GM13977 (cell line): ENCODE data around the gene KRT82.
"Not testable (repeated sequence)": the region's sequence is repeated elsewhere in the genome, so short reads cannot be mapped to it uniquely, and the experiment has no call there.

Experiments used
- DNase-seq: peaks from one replicate; pipeline ENCODE4 v3.0.0; 2012; ENCODE audit warnings: low spot score
- in situ Hi-C: fragments of 300-500 bp; cut with MboI; formaldehyde crosslinking; loops from one replicate; pipeline ENCODE4 v1.12.0; 2022; ENCODE audit warnings: low sequenced_read_pairs, low pct_unique_long_range_greater_than_20kb, mixed read lengths, inconsistent platforms; ENCODE audit not compliant: unreplicated experiment
- TF ChIP-seq, protein P1 (sequence below): IDR thresholded peaks from 2 replicates; pipeline ENCODE4 v1.5.1; 2012; ENCODE audit warnings: mild to moderate bottlenecking, control low read depth; ENCODE audit not compliant: insufficient read depth; ENCODE audit errors: extremely low read depth, missing control alignments

KRT82 gene

DNA sequence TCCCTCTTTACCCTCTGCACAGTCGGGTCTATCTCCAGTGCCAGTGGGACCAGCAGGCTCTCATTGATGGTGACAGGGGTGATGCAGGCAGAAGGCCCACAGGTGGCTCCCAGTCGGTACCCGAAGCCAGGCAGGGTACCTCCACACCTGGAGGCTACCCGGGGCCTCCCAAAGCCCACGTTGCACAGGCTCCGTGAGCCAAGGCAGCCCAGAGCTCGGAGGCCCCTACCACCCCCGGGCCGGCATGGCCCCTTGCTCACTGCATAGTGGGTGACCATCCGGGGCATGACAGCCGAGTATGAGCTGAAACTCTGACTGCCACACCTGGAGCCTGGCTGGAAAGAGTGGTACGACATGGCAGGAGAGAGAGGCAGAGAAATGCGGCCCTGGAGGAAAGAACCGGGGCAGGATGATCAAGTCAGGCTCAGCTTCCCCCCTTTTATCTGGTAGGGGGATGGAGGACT, at the start of gene KRT82:
Gene KRT82, minus strand, starts transcription at position 414 of the 464 bp plus-strand sequence. Its CDS starts 58 bp downstream, at position 356.
- TF ChIP-seq, protein P1, sequence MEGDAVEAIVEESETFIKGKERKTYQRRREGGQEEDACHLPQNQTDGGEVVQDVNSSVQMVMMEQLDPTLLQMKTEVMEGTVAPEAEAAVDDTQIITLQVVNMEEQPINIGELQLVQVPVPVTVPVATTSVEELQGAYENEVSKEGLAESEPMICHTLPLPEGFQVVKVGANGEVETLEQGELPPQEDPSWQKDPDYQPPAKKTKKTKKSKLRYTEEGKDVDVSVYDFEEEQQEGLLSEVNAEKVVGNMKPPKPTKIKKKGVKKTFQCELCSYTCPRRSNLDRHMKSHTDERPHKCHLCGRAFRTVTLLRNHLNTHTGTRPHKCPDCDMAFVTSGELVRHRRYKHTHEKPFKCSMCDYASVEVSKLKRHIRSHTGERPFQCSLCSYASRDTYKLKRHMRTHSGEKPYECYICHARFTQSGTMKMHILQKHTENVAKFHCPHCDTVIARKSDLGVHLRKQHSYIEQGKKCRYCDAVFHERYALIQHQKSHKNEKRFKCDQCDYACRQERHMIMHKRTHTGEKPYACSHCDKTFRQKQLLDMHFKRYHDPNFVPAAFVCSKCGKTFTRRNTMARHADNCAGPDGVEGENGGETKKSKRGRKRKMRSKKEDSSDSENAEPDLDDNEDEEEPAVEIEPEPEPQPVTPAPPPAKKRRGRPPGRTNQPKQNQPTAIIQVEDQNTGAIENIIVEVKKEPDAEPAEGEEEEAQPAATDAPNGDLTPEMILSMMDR, result no peak
- DNase-seq, result no peak
- in situ Hi-C loops, result no loop called here

DNA sequence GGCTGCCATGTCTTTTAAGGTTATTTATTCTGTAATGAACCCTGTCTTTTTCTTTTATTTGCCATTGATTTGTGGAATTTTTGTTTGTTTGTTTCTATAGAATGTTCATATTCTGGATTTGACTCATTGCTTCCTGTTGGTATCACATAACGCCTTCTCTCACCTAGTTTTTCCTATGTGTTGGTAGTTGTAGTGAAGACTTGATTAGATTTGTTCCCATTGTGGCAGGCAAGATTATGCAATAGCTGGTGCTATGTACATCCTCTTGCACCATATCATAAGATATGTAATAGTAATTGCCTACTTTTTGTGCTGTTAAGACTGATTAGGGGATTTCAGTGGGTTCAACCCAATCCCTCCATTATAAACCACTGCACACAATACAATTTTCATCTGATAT, 49.7 kb upstream of the KRT82 start:
- no peak for DNase-seq
- TF ChIP-seq, protein P1, result no peak
- in situ Hi-C loops, result no loop called here

DNA sequence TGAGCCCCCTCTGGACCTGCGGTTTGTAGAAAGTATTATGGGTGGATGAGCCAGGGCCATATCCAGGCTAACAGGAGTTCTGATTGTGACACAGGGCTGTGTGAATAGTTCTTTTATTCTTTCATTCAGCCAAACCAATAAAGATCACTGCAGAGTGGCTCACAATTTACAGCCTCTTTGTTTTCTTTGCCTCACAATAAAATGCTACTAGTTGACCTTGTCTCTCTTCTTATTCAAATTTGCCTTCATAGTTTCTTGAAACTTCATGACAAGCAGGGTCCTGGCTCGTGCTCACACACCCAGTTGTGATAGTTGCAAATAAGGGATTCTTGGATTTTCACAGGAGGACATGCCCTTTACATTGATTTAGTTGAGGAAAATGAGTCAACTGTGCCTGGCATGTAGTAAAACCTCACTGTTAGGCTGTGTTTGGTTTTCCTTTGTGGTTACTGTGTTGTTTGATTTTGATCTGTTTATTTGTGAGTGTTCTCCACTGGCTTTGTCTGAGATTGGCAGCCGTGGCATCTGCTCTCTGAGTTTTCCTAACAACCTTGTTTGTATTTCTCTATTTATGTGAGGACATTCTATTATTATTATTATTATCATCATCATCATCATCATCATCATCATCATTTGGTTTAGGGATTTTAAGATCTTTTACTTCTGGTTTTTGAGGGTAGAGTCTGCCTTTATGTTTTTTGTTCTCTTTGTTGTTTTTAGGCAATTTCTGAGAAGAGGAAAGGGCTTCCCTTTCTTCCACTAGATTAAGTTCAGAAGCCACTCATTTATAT, 48.5 kb upstream of the KRT82 start:
- in situ Hi-C loops, result no loop called here
- TF ChIP-seq, protein P1, result no peak
- no peak for DNase-seq

DNA sequence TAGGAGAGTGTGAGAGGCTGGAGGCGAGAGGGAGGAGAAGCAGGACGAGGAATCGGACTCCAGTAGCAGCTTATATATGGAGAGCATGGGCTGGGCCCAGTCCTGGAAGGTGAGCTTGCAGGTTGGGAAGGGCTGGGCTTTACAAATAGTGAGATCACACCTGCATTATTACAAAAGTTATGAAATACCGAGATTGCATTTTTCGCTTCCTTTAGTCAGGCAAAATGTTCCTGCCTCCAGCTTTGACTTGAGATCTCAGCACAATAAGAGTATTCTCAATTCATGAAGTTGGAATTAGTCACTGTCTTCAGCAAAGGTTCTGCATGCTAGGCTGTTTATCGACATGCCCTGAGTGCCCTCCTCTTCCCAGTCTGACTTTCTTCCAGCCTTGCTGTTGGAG, 46.0 kb upstream of the KRT82 start, which contains the start of gene KRT6B:
Gene KRT6B, minus strand, starts transcription at position 46 of the 400 bp plus-strand sequence. CDS start 68 bp downstream, outside the sequence.
- in situ Hi-C loops, result no loop called here
- no peak for DNase-seq
- TF ChIP-seq, protein P1, result no peak

DNA sequence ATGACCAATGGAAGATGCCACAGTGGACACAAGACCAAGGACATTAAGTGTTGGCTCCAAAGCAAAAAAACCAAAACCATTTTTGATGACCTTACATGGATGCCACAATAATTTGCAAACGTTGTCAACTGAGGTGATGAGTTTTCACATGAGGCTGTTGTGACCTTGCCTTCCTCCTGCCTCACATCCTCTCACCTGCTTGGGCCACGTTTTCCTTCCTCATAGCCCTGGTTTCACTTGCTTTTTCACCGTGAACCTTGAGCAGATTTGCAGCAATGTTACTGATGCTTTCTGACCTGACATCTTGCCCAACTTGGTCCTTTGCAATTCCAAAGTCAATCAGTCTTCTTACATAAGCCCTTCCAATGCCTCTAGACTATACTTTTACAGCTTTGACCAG, 42.1 kb upstream of the KRT82 start:
- DNase-seq, result no peak
- TF ChIP-seq, protein P1, result no peak
- in situ Hi-C loops, result no loop called here

DNA sequence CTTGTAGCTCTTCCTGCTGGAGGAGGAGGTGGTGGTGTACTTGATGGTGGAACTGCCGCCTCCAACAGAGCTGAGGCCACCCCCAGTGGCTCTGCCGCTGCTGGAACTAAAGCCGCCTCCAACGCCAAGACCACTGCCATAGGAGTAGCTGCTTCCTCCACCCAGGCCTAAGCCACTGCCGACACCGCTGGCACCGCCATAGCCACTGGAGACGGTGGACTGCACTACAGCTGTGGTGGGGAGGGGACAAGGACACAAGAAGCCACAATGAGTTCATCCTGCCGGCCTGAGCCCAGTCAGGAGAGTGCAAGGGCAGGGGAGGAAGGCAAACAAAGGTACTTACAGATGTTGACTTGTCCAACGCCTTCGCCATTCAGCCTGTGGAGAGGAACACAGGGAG, 41.1 kb upstream of the KRT82 start:
- DNase-seq, in situ Hi-C loops: not testable (repeated sequence)

DNA sequence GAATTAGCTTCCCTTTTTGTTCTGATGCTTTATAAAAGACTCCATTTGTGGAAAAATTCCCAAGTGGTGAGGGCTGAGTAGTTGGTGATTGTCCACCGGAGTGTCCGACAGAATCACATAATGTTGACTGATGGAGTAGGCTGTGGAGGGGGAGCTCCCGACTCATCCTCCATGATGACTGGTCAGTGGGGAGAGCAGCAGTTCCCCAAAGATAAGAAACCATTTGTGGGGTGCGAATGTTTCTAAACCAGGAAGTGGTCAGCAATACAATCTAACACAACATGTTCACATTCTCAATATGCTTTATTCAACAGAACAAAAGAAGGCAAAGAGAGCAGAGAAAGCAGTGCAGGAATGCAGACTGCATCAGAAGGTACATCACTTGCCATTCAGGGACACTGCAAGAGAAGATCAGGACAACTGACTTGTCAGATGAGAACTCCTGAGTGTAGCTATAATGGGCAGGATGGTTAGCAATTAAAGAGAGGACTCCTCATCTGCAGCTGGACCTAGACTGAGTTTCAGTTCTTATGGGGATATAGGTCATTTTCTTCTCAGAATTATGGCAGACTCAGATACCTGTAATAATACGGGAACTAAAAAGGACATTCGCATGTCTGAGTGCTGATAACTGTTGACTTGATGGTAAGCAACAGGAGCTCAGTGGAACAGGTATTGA, 40.4 kb upstream of the KRT82 start:
- in situ Hi-C loops, result no loop called here
- TF ChIP-seq, protein P1, result no peak
- no peak for DNase-seq
